GM12892 (cell line): Measurements from ENCODE around the gene RASSF4.

Source experiments
- POLR2A ChIP-seq: IDR thresholded peaks from 2 replicates; pipeline ENCODE4 v1.6.1; 2011; ENCODE audit warnings: low read depth, low read length, control low read depth
- TAF1 ChIP-seq: IDR thresholded peaks from 2 replicates; pipeline ENCODE4 v1.6.1; 2011; ENCODE audit warnings: low read depth, mild to moderate bottlenecking, control low read depth, low read length, borderline replicate concordance

DNA sequence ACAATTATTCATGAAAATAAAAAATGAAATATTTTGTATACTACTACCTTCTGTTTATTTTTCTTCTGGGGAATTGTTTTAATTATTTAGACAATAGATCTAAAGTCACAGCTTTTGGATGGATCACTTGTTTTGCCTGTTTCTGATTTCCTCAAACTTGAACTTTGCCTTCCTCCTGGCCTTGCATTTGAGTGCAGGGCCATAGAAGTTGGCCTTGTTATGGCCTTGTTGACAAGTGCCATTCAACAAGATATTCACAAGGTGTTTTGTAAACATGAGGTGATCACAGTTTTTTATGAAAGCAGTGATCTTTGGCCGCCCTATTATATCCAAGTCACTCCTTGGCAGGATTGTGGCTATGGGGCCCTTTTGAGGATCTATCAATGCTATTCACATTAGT lies 45.7 kb downstream of the RASSF4 start:
- TF ChIP-seq TAF1 (no peak), POLR2A (no peak)
